ENCODE measurements around the gene COP1. TPM values are rescaled to one million over a fixed set of nuclear protein-coding genes. Genes with fewer than 3 reads are reported as not detected.
A peak's percentile ranks its signal among the peaks of the same experiment; 100 is the strongest.

The COP1 gene
- total and polyA plus RNA-seq, 2 of the 4 experiments (the other 2 are of a cell fraction), result 17.8 to 35.0 TPM

DNA sequence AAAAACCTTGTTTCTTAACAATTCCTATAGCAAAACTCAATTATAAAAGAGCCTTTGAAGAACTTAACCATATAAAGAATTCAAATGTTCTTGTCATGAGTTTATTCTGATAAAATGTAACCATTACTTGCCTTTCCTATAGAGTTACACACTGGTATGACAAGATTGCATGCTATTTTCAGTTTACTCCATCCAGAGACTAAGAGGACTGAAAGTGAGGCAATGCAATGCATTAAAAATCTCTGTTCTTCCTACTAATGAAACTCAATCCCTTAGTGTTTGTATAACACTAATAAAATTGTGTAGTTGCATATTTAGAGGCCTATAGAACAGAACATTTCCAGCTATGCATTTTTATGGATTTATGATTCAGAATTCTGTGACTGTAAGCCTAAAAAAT, 88.1 kb downstream of the COP1 start:
- Histone ChIP-seq H3K4me2 (ENCODE audit: low read depth, low read length) (no peak overlapping the region), H2BK15ac (ENCODE audit: low read depth, low read length) (no peak overlapping the region), H3K27me3 (ENCODE audit: control insufficient read depth, insufficient read depth, low read length) (no peaks in the 10 kb centered on the region), H2BK5ac (ENCODE audit: low read depth, low read length, poor library complexity, severe bottlenecking) (peak overlapping the region; percentile 82), H4K91ac (ENCODE audit: insufficient read depth, low read depth, low read length) (no peak overlapping the region), H3K23ac (ENCODE audit: low read depth, low read length) (no peak overlapping the region), H2BK20ac (ENCODE audit: low read depth, low read length) (no peak overlapping the region), H2AK9ac (replicated peaks; ENCODE audit: low read depth, low read length, poor library complexity) (no peak overlapping the region), H3K4me1 (ENCODE audit: control insufficient read depth, insufficient read depth, low read length) (peaks cover 3% of the 10 kb centered on the region), H3K36me3 (ENCODE audit: control insufficient read depth, insufficient read depth, low read length) (peaks cover 1% of the 10 kb centered on the region; the same call in 1 of the 2 replicates), H3K9me3 (ENCODE audit: control insufficient read depth, insufficient read depth, low read length) (no peaks in the 10 kb centered on the region), H3K9ac (ENCODE audit: low read depth, low read length) (no peak overlapping the region), H3K79me1 (ENCODE audit: low read depth in 1 of 2, low read length in 2 of 2) (peaks cover 7 to 10% of the 10 kb centered on the region in 2 experiments), H2AK5ac (ENCODE audit: low read depth, low read length) (no peak overlapping the region), H3K4ac (ENCODE audit: low read depth, low read length) (no peak overlapping the region), H2BK120ac (ENCODE audit: low read depth, low read length) (no peak overlapping the region), H3K56ac (ENCODE audit: extremely low read depth, insufficient read depth, low read length) (no peak overlapping the region), H2AFZ (replicated peaks; ENCODE audit: low read length, poor library complexity) (no peak overlapping the region), H3K27ac (ENCODE audit: insufficient read depth, low read length) (peak overlapping the region; percentile 17; the same call in 1 of the 2 replicates), H4K5ac (ENCODE audit: low read depth, low read length) (no peak overlapping the region), H3K9me1 (ENCODE audit: insufficient read depth, low read length) (0 out of 2 replicates have a peak, but pooled peaks cover 3% of the 10 kb centered on the region), H3K14ac (replicated peaks; ENCODE audit: low read depth, low read length) (no peak overlapping the region), H3K18ac (ENCODE audit: low read depth, low read length) (no peak overlapping the region), H4K20me1 (ENCODE audit: insufficient read depth, low read length) (no peaks in the 10 kb centered on the region), H4K8ac (ENCODE audit: low read depth in 2 of 2, low read length in 2 of 2) (no peak overlapping the region), H3K4me3 (ENCODE audit: insufficient read depth, low read depth, low read length) (no peak overlapping the region)
- dilution Hi-C loops (cut with HindIII; ENCODE audit: low sequenced_read_pairs, unreplicated experiment) (no loop called here), in situ Hi-C loops (cut with MboI; ENCODE audit: low sequenced_read_pairs) (no loop called here), intact Hi-C loops (cut with micrococcal nuclease) (loop anchor here (5.0 kb wide), 1 partner anchor 88 kb away; the partner anchor contains the start of gene COP1)
- CTCF ChIA-PET, result no interaction called here
- peak; percentile 93 for ATAC-seq (ENCODE audit: low read depth)
- no TSS peak for BruUV-seq (replicated peaks)
- peak; percentile 73 for DNase-seq
- POLR2A ChIA-PET (ENCODE audit: unreplicated experiment), result no interaction called here
- no peak for TF ChIP-seq MAZ (IDR thresholded peaks at IDR 0.05; ENCODE audit: borderline replicate concordance, low read depth, low read length)
- peak; percentile 46; the same call in 1 of the 2 replicates for TF ChIP-seq CEBPB (IDR thresholded peaks at IDR 0.05; ENCODE audit: low read depth, low read length)

Measured in IMR-90 (cell line).